Kidney epithelial cell (primary cell): ENCODE results near the gene MYLK. TPM values are rescaled to one million over a fixed set of nuclear protein-coding genes. Genes with fewer than 3 reads are reported as not detected.

Source experiments
- DNase-seq: peaks from one replicate; pipeline ENCODE4 v3.0.0-alpha.2; 2010; ENCODE audit warnings: low read depth
- H3K27me3 ChIP-seq: 2 replicates; pipeline ENCODE4 v1.6.0; 2011; ENCODE audit warnings: low read length; ENCODE audit not compliant: control insufficient read depth, insufficient read depth
- H3K36me3 ChIP-seq: 2 replicates; pipeline ENCODE4 v1.5.1; 2011; ENCODE audit warnings: low read length; ENCODE audit not compliant: control insufficient read depth, insufficient read depth
- H3K4me3 ChIP-seq: 2 replicates; pipeline ENCODE4 v1.5.1; 2011; ENCODE audit warnings: low read depth, mild to moderate bottlenecking, control low read depth, low read length
- total RNA-seq: library from RNA; depleted of rRNA; stranded (reverse); fragments of >200 nt; gene quantifications from 2 replicates; pipeline ENCODE4 v1.2.3, GENCODE V29; 2015
- TF ChIP-seq, protein P1 (sequence below): IDR thresholded peaks from 2 replicates; pipeline ENCODE4 v1.5.1; 2011; ENCODE audit warnings: mild to moderate bottlenecking, moderate library complexity, low read length, control low read depth, inconsistent platforms; ENCODE audit not compliant: insufficient read depth, poor library complexity, severe bottlenecking

Gene MYLK
- total RNA-seq, 1 donor from 2014 or later = 49.7 TPM

DNA sequence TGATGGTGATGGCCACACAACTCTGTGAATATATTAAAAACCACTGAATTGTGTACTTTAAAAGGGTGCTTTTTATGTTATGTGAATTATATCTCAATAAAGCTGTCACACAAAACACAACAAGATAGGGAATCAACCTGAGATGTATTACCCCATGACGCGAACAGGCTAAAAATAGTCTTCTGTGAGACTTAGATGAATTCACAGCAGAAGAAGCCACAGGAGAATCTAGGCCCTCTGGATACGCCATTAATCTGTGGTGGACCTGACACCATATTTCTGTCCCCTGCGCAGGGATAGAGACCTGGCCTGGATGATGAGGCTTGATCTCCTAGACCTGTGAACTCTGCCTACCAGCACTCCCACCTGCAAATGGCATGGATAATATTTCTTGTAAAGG is 153.3 kb downstream of the MYLK start:
- H3K27me3 ChIP-seq = no peaks in the 10 kb centered on the region
- no peak overlapping the region for H3K4me3 ChIP-seq
- no peak for DNase-seq
- TF ChIP-seq, protein P1, sequence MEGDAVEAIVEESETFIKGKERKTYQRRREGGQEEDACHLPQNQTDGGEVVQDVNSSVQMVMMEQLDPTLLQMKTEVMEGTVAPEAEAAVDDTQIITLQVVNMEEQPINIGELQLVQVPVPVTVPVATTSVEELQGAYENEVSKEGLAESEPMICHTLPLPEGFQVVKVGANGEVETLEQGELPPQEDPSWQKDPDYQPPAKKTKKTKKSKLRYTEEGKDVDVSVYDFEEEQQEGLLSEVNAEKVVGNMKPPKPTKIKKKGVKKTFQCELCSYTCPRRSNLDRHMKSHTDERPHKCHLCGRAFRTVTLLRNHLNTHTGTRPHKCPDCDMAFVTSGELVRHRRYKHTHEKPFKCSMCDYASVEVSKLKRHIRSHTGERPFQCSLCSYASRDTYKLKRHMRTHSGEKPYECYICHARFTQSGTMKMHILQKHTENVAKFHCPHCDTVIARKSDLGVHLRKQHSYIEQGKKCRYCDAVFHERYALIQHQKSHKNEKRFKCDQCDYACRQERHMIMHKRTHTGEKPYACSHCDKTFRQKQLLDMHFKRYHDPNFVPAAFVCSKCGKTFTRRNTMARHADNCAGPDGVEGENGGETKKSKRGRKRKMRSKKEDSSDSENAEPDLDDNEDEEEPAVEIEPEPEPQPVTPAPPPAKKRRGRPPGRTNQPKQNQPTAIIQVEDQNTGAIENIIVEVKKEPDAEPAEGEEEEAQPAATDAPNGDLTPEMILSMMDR = no peak
- no peaks in the 10 kb centered on the region for H3K36me3 ChIP-seq

DNA sequence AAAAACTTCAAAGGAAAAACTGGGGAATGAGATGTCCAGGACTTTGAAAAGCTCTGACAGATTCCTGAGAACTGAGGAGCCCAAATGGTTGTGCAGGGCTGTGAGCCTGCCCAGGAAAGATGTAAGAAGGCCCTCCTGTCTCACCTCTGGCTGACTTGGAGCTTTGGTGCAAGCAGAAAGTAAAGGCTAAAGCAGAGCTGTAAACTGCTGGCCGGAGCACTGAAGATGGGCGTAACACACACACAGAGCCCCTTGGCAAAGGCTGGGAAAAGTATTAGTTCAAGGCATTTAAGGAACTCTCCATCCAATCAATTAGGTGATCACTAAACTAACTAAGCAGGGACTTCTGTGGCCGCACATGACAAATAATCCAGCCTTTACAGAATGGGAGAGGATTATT is 155.1 kb downstream of the MYLK start:
- Histone ChIP-seq H3K36me3 (no peaks in the 10 kb centered on the region), H3K4me3 (no peak overlapping the region), H3K27me3 (no peaks in the 10 kb centered on the region)
- TF ChIP-seq, protein P1 = no peak
- DNase-seq = no peak

DNA sequence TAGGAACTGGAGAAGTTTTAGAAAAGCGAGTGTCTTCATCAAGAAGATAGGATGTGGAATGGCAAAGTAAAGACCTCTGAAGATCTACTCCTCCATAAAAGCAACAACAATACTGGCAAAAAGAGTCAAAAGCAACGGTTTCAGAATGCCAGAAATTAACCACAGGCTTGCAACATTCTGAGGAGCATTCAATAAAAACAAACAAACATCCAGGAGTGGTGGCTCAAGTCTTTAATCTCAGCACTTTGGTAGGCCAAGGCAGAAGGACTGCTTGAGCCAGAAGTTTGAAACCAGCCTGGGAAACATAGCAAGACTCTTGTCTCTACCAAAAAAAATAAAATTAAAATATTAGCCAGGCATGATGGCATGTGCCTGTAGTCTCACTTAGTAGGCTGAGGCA is 156.1 kb downstream of the MYLK start:
- Histone ChIP-seq H3K27me3 (no peaks in the 10 kb centered on the region), H3K4me3 (no peak overlapping the region), H3K36me3 (no peaks in the 10 kb centered on the region)
- no peak for DNase-seq
- TF ChIP-seq, protein P1 = no peak

DNA sequence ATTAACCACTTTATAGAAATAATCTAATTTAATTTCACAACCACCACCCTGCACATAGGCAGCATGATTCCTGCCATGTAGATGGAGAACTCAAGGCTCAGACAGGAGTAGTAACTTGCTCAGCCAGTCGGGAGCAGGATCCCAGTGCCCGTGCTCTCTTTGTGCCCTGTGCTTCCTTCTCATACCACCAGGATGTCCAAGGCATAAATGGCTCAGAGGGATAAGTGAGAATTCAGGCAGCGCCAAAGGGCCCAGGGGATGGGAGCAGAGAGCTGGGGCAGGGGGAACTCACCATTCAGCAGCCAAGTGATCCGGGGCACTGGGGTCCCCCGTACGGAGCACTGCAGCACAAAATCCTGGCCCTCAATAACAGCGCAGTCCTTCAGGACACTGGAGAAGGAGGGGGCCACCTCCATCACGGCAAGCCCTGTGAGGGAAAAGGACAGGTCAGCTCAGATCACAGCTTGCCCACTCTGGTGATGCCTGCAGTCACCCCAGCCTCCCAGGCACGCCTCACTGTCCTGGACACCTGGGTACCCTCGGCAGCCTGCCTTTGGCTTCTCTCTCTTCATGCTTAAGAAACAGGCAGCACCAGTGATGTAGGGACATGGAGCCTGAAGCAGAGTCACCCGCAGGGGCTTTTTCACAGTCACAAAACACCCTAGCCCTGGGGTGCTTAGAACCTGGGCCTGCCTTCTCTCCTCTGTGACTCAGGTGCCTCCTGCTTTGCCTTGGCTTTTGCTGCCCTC is 158.3 kb downstream of the MYLK start:
- no peaks in the 10 kb centered on the region for H3K27me3 ChIP-seq
- H3K36me3 ChIP-seq = no peaks in the 10 kb centered on the region
- no peak overlapping the region for H3K4me3 ChIP-seq
- DNase-seq = no peak
- TF ChIP-seq, protein P1 = peak; percentile 11

DNA sequence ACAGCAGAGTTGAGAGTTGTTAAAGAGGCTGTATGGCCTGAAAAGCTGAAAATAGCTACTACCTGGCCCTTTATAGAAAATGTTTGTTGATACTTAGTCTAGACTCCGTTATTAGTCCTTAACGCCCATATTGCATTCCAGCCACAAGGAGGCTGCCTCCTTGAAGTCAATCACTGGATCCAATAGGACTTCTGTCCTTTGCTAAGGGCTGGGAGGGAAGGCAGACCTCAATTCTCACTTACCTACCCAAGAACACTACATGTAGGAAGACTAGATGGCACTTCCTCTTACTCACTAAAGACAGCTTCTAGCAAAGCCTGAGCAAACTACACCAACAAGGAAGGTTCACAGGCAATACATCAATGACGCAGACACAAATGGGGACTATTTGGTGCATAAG is 159.8 kb downstream of the MYLK start:
- Histone ChIP-seq H3K36me3 (no peaks in the 10 kb centered on the region), H3K27me3 (no peaks in the 10 kb centered on the region), H3K4me3 (no peak overlapping the region)
- DNase-seq = no peak
- TF ChIP-seq, protein P1 = peak; percentile 36
